ENCODE results near the gene APOBEC3G.

The APOBEC3G gene

GRCh38 chr22:39128508-39128907 is 51.4 kb downstream of the APOBEC3G start:
- Histone ChIP-seq H3K4me3 (ENCODE audit: extremely low read depth, insufficient read depth, low read length, poor library complexity, severe bottlenecking) (no peak overlapping the region), H3K27ac (ENCODE audit: low read depth, low read length, severe bottlenecking) (no peak overlapping the region), H3K4me1 (ENCODE audit: control insufficient read depth, insufficient read depth, low read length, poor library complexity, severe bottlenecking) (peaks cover 21% of the 10 kb centered on the region), H3K9me3 (ENCODE audit: control insufficient read depth, low read length) (no peaks in the 10 kb centered on the region), H3K36me3 (ENCODE audit: control insufficient read depth, insufficient read depth, low read length) (no peaks in the 10 kb centered on the region)
- 82 to 85% methylated on average over 2 to 4 of the region's 6 CpGs for WGBS, 2 experiments (ENCODE audit: insufficient coverage in 2 of 2)

DNA sequence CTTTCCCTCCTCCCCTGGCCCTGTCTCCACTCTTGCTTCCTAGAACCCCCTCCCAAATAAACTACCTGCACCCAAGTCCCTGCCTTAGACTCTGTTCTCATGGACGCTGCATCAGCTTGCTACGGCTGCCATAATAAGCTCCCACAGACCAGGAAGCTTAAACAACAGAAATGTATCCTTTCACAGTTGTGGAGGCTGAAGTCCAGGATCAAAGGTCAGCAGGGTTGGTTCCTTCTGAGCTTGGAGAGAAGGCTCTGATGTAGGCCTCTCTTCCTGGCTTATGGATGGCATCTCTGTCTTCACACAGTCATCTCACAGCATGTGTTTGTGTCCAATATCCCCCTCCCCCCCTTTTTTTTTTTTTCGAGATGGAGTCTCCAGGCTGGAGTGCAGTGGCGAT is 52.0 kb downstream of the APOBEC3G start:
- 94% methylated on average over 2 of the region's 4 CpGs; no CpG with 5 or more reads in 1 of the 2 experiments for WGBS, 2 experiments (ENCODE audit: insufficient coverage in 2 of 2)

DNA sequence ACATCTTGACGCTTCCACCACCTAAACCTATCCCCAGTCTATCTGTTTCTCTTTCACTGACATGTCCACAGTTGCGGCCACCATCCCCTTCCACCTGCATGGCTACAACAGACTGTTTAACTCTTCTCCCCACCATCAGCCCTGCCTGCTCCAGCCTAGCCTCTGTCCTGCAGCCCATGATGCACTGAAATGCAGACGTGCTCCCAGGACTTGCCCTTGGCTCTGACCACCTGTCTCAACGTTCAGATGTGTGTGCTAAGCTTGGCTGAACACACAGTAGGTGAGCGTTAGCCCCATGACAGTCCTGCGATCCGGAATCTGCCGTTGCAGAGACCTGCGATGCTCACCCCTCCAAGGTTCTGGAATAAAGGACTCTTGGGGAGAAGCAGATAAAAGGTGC is 52.7 kb downstream of the APOBEC3G start:
- H3K4me1 ChIP-seq (ENCODE audit: control insufficient read depth, insufficient read depth, low read length, poor library complexity, severe bottlenecking), result peaks cover 18% of the 10 kb centered on the region
- H3K36me3 ChIP-seq (ENCODE audit: control insufficient read depth, insufficient read depth, low read length), result no peaks in the 10 kb centered on the region
- H3K4me3 ChIP-seq (ENCODE audit: extremely low read depth, insufficient read depth, low read length, poor library complexity, severe bottlenecking), result no peak overlapping the region
- H3K27ac ChIP-seq (ENCODE audit: low read depth, low read length, severe bottlenecking), result no peak overlapping the region
- H3K9me3 ChIP-seq (ENCODE audit: control insufficient read depth, low read length), result no peaks in the 10 kb centered on the region
- 92 to 95% methylated on average over 9 of the region's 9 CpGs for WGBS, 2 experiments (ENCODE audit: insufficient coverage in 2 of 2)

More for the DNA sequence above, 52.0 kb downstream of the APOBEC3G start:
- Histone ChIP-seq H3K36me3 (ENCODE audit: control insufficient read depth, insufficient read depth, low read length) (no peaks in the 10 kb centered on the region), H3K27ac (ENCODE audit: low read depth, low read length, severe bottlenecking) (no peak overlapping the region), H3K4me3 (ENCODE audit: extremely low read depth, insufficient read depth, low read length, poor library complexity, severe bottlenecking) (no peak overlapping the region), H3K9me3 (ENCODE audit: control insufficient read depth, low read length) (no peaks in the 10 kb centered on the region), H3K4me1 (ENCODE audit: control insufficient read depth, insufficient read depth, low read length, poor library complexity, severe bottlenecking) (peaks cover 18% of the 10 kb centered on the region)

- no peaks in the 10 kb centered on the region for H3K9me3 ChIP-seq (ENCODE audit: control insufficient read depth, low read length)
- H3K27ac ChIP-seq (ENCODE audit: low read depth, low read length, severe bottlenecking), result no peak overlapping the region
- no peak overlapping the region for H3K4me3 ChIP-seq (ENCODE audit: extremely low read depth, insufficient read depth, low read length, poor library complexity, severe bottlenecking)
- no peaks in the 10 kb centered on the region for H3K36me3 ChIP-seq (ENCODE audit: control insufficient read depth, insufficient read depth, low read length)
- H3K4me1 ChIP-seq (ENCODE audit: control insufficient read depth, insufficient read depth, low read length, poor library complexity, severe bottlenecking), result peaks cover 18% of the 10 kb centered on the region
- 85 to 87% methylated on average over 8 of the region's 8 CpGs for WGBS, 2 experiments (ENCODE audit: insufficient coverage in 2 of 2)
These were observed 53.2 kb downstream of the APOBEC3G start for GRCh38 chr22:39130152-39130704.

DNA sequence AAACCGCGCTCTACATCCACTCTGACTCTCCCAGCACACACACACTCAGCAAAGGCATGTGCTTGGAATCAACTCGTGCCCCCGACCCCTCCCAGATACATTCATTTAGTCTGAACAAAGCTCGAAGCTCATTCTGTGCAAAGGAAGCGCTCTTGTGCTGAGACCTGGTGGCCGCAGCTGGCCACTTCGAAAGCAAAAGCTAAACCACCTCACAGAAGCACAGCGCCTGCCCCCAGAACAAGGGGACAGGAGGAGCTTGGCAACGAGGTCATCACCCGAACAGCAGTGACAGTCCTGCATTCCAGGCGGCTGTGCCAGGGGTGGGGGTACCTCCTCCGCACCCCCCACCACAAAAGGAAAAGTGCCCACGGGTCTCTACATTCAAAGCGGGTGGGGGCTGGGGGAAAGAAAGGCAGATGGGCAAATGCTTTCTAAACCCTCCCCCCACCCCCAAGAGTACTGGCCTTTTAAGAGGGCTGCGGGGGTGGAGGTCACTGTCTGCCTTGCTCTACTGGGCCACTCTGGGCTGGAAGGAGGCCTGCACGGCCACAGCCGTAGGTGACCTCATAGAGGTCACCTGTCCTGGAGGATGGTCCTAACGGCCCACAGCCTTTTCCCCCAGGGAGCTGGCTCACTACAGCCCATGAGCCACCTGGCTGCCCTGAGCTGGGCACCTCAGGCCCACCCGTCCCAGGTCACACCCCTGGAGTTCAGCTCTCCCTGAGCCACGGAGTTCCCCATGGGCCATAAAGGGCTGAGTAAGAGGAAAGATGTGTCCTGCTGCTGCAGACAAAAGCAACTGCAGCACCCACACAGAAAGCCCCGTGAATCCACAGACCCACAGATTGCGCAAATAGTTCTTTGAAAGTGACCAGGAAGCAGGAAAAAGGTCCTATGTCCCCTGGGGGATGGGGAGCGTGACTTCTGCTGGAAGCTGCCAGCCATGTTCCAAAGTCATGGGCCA is 54.1 kb downstream of the APOBEC3G start:
- 56 to 62% methylated on average over 16 to 20 of the region's 24 CpGs for WGBS, 2 experiments (ENCODE audit: insufficient coverage in 2 of 2)
- H3K9me3 ChIP-seq (ENCODE audit: control insufficient read depth, low read length), result no peaks in the 10 kb centered on the region
- H3K27ac ChIP-seq (ENCODE audit: low read depth, low read length, severe bottlenecking), result no peak overlapping the region
- no peak overlapping the region for H3K4me3 ChIP-seq (ENCODE audit: extremely low read depth, insufficient read depth, low read length, poor library complexity, severe bottlenecking)
- no peaks in the 10 kb centered on the region for H3K36me3 ChIP-seq (ENCODE audit: control insufficient read depth, insufficient read depth, low read length)
- H3K4me1 ChIP-seq (ENCODE audit: control insufficient read depth, insufficient read depth, low read length, poor library complexity, severe bottlenecking), result peaks cover 18% of the 10 kb centered on the region

GRCh38 chr22:39132281-39132680 is 55.2 kb downstream of the APOBEC3G start:
- Histone ChIP-seq H3K9me3 (ENCODE audit: control insufficient read depth, low read length) (no peaks in the 10 kb centered on the region), H3K4me1 (ENCODE audit: control insufficient read depth, insufficient read depth, low read length, poor library complexity, severe bottlenecking) (peaks cover 18% of the 10 kb centered on the region), H3K4me3 (ENCODE audit: extremely low read depth, insufficient read depth, low read length, poor library complexity, severe bottlenecking) (no peak overlapping the region), H3K27ac (ENCODE audit: low read depth, low read length, severe bottlenecking) (no peak overlapping the region), H3K36me3 (ENCODE audit: control insufficient read depth, insufficient read depth, low read length) (no peaks in the 10 kb centered on the region)
- 84 to 100% methylated on average over 4 of the region's 6 CpGs for WGBS, 2 experiments (ENCODE audit: insufficient coverage in 2 of 2)

DNA sequence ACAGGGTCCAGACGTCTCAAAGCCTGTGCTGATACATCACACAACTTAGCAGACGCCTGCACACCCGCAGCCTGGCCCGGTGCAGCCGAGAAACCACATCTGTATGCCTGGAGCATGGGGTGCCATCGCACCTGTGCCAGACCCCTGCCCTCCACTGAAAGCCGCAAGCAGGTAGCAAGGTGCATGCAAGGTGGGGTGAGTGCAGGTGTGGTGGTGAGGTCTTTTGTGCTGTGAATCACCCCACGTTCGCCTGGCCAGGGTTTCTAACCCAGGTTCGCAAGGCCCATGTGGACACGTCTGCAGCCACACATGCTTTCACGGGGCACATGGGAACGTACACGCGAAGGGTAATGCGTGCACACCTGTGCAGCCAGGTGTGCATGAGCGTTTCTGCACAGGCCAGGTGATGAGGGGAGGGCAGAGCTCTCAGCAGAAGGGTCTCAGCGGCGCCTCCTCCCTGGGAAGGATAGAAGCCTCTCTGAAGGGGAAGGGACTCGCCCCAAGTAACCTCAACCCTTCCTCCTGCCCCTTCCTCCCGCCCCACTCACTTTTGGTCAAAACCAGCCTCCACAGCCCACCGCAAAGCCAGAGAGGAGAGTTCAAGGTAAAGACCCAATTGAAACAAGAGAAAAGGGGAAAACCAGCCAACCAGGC is 55.9 kb downstream of the APOBEC3G start:
- 94 to 96% methylated on average over 18 to 20 of the region's 22 CpGs for whole genome bisulfite sequencing, 2 experiments (ENCODE audit: insufficient coverage in 2 of 2)
- no peaks in the 10 kb centered on the region for H3K36me3 ChIP-seq (ENCODE audit: control insufficient read depth, insufficient read depth, low read length)
- H3K9me3 ChIP-seq (ENCODE audit: control insufficient read depth, low read length), result no peaks in the 10 kb centered on the region
- H3K4me1 ChIP-seq (ENCODE audit: control insufficient read depth, insufficient read depth, low read length, poor library complexity, severe bottlenecking), result peaks cover 18% of the 10 kb centered on the region
- H3K4me3 ChIP-seq (ENCODE audit: extremely low read depth, insufficient read depth, low read length, poor library complexity, severe bottlenecking), result no peak overlapping the region
- H3K27ac ChIP-seq (ENCODE audit: low read depth, low read length, severe bottlenecking), result no peak overlapping the region

- peaks cover 18% of the 10 kb centered on the region for H3K4me1 ChIP-seq (ENCODE audit: control insufficient read depth, insufficient read depth, low read length, poor library complexity, severe bottlenecking)
- H3K4me3 ChIP-seq (ENCODE audit: extremely low read depth, insufficient read depth, low read length, poor library complexity, severe bottlenecking), result no peak overlapping the region
- WGBS, 2 experiments (ENCODE audit: insufficient coverage in 2 of 2), result 94% methylated on average over 15 to 16 of the region's 17 CpGs
- no peaks in the 10 kb centered on the region for H3K9me3 ChIP-seq (ENCODE audit: control insufficient read depth, low read length)
- H3K36me3 ChIP-seq (ENCODE audit: control insufficient read depth, insufficient read depth, low read length), result no peaks in the 10 kb centered on the region
- H3K27ac ChIP-seq (ENCODE audit: low read depth, low read length, severe bottlenecking), result no peak overlapping the region
These were observed 56.8 kb downstream of the APOBEC3G start for GRCh38 chr22:39133871-39134270.

GRCh38 chr22:39134366-39135091 is 57.5 kb downstream of the APOBEC3G start:
- no peak overlapping the region for H3K27ac ChIP-seq (ENCODE audit: low read depth, low read length, severe bottlenecking)
- no peaks in the 10 kb centered on the region for H3K36me3 ChIP-seq (ENCODE audit: control insufficient read depth, insufficient read depth, low read length)
- peaks cover 18% of the 10 kb centered on the region for H3K4me1 ChIP-seq (ENCODE audit: control insufficient read depth, insufficient read depth, low read length, poor library complexity, severe bottlenecking)
- H3K4me3 ChIP-seq (ENCODE audit: extremely low read depth, insufficient read depth, low read length, poor library complexity, severe bottlenecking), result no peak overlapping the region
- WGBS, 2 experiments (ENCODE audit: insufficient coverage in 2 of 2), result 92 to 93% methylated on average over 25 to 30 of the region's 35 CpGs
- no peaks in the 10 kb centered on the region for H3K9me3 ChIP-seq (ENCODE audit: control insufficient read depth, low read length)

GRCh38 chr22:39135092-39135896 is 58.2 kb downstream of the APOBEC3G start:
- H3K4me1 ChIP-seq (ENCODE audit: control insufficient read depth, insufficient read depth, low read length, poor library complexity, severe bottlenecking), result peaks cover 13% of the 10 kb centered on the region
- H3K36me3 ChIP-seq (ENCODE audit: control insufficient read depth, insufficient read depth, low read length), result no peaks in the 10 kb centered on the region
- 51 to 55% methylated on average over 11 to 12 of the region's 15 CpGs for WGBS, 2 experiments (ENCODE audit: insufficient coverage in 2 of 2)
- H3K4me3 ChIP-seq (ENCODE audit: extremely low read depth, insufficient read depth, low read length, poor library complexity, severe bottlenecking), result no peak overlapping the region
- H3K27ac ChIP-seq (ENCODE audit: low read depth, low read length, severe bottlenecking), result no peak overlapping the region
- H3K9me3 ChIP-seq (ENCODE audit: control insufficient read depth, low read length), result no peaks in the 10 kb centered on the region

Data from mesodermal cell (in vitro differentiated cells).